AG08395 (cell line): ENCODE data around the gene ZCCHC17.
"Not testable (repeated sequence)": the region's sequence is repeated elsewhere in the genome, so short reads cannot be mapped to it uniquely, and the experiment has no call there.

Experiments used
- DNase-seq: peaks from one replicate; pipeline ENCODE4 v3.0.0; 2012; ENCODE audit warnings: mixed read lengths, low spot score

ZCCHC17 gene

GRCh38 chr1:31296486-31297276 is at the start of gene ZCCHC17, which contains the start of gene SNRNP40:
Gene ZCCHC17, plus strand, starts transcription at chr1:31297032. Its CDS starts 13,067 bp downstream, at chr1:31310099.
Gene SNRNP40, minus strand, starts transcription at chr1:31296788. Its CDS starts 37 bp downstream, at chr1:31296751.
- peak; percentile 99 for DNase-seq

GRCh38 chr1:31248276-31248675 is 48.6 kb upstream of the ZCCHC17 start:
- no peak for DNase-seq

- no peak for DNase-seq
Observed at GRCh38 chr1:31249854-31250253, 47.0 kb upstream of the ZCCHC17 start.

GRCh38 chr1:31257213-31257612 is 39.6 kb upstream of the ZCCHC17 start:
- DNase-seq = no peak

GRCh38 chr1:31258581-31258980 is 38.3 kb upstream of the ZCCHC17 start:
- no peak for DNase-seq

- no peak for DNase-seq
Observed at GRCh38 chr1:31259746-31260145, 37.1 kb upstream of the ZCCHC17 start.

GRCh38 chr1:31261916-31262315 is 34.9 kb upstream of the ZCCHC17 start:
- no peak for DNase-seq

- DNase-seq = not testable (repeated sequence)
Observed at GRCh38 chr1:31262393-31262792, 34.4 kb upstream of the ZCCHC17 start.

GRCh38 chr1:31263408-31263807 is 33.4 kb upstream of the ZCCHC17 start:
- DNase-seq = no peak

GRCh38 chr1:31264790-31265386 is 31.9 kb upstream of the ZCCHC17 start:
- DNase-seq = no peak

GRCh38 chr1:31266547-31266946 is 30.3 kb upstream of the ZCCHC17 start:
- DNase-seq = no peak

GRCh38 chr1:31272369-31272768 is 24.5 kb upstream of the ZCCHC17 start:
- no peak for DNase-seq

- no peak for DNase-seq
Observed at GRCh38 chr1:31273619-31274018, 23.2 kb upstream of the ZCCHC17 start.

- not testable (repeated sequence) for DNase-seq
Observed at GRCh38 chr1:31282426-31282825, 14.4 kb upstream of the ZCCHC17 start.

- DNase-seq = not testable (repeated sequence)
Observed at GRCh38 chr1:31287791-31288190, 9.0 kb upstream of the ZCCHC17 start.

GRCh38 chr1:31289021-31289420 is 7.8 kb upstream of the ZCCHC17 start:
- no peak for DNase-seq

- DNase-seq = no peak
Observed at GRCh38 chr1:31295874-31296485, 852 bp upstream of the ZCCHC17 start.

- peak; percentile 9 for DNase-seq
Observed at GRCh38 chr1:31297277-31298247, 730 bp downstream of the ZCCHC17 start.

GRCh38 chr1:31299365-31299764 is 2.5 kb downstream of the ZCCHC17 start:
- no peak for DNase-seq

GRCh38 chr1:31300193-31300592 is 3.4 kb downstream of the ZCCHC17 start:
- DNase-seq = no peak

- no peak for DNase-seq
Observed at GRCh38 chr1:31302709-31303441, 6.0 kb downstream of the ZCCHC17 start.
